ENCODE results near the gene MAP1A. TPM values are rescaled to one million over a fixed set of nuclear protein-coding genes. Genes with fewer than 3 reads are reported as not detected.
A peak's percentile ranks its signal among the peaks of the same experiment; 100 is the strongest.

The MAP1A gene
- total RNA-seq: 10 to 100 TPM in 1 of 2 donors, 1 to 10 TPM in 1; 6.2 to 21.9 TPM

DNA sequence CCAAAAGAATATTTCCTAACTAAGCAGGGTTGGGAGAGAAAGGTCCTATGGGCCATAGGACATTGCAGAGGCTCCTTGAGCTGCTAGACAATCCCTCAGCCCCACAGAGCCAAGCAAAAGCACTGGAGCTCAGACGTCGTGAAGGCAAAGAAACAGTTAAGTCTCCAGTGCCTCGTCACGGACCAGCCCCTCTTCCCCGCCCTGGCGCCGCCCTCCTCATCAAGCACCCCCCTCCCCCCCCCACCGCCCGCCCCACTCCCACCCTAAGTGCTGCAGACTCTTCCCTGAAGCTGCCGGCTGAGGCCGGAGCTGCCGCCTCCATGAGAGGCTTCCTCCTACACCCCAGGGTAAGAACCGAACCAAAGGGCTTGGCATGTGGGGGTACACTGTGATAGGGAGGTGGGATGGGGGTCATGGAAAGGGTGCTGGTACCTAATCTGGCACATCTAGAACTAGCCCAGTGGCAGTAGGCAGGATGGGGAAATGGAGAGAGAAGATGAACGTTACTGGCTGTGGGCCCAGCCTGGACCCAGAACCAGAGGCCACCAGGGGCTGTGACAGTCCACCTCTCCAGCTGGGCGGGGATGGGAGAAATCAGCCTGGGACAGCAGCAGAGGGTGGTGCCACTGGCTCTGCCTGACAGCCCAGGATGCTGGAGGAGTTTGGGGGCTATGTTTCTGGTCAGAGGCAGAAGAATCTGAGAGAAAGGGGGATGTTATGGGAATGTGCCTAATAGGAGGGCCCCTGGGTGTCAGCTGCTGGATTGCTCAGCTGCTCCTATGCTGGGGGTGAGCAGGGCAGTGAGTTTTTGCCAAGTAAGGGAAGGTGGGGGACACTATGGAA, at the start of gene MAP1A:
TSS of gene MAP1A (plus strand) at position 255 of the 843 bp plus-strand sequence. CDS start 3,866 bp downstream, outside the sequence.
- H3K27me3 ChIP-seq (replicated peaks; ENCODE audit: insufficient read depth): no peaks in the 10 kb centered on the region
- TF ChIP-seq, protein P1, sequence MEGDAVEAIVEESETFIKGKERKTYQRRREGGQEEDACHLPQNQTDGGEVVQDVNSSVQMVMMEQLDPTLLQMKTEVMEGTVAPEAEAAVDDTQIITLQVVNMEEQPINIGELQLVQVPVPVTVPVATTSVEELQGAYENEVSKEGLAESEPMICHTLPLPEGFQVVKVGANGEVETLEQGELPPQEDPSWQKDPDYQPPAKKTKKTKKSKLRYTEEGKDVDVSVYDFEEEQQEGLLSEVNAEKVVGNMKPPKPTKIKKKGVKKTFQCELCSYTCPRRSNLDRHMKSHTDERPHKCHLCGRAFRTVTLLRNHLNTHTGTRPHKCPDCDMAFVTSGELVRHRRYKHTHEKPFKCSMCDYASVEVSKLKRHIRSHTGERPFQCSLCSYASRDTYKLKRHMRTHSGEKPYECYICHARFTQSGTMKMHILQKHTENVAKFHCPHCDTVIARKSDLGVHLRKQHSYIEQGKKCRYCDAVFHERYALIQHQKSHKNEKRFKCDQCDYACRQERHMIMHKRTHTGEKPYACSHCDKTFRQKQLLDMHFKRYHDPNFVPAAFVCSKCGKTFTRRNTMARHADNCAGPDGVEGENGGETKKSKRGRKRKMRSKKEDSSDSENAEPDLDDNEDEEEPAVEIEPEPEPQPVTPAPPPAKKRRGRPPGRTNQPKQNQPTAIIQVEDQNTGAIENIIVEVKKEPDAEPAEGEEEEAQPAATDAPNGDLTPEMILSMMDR (IDR thresholded peaks at IDR 0.05): no peak
- TF ChIP-seq POLR2A (IDR thresholded peaks at IDR 0.05): no peak
- no peak for TF ChIP-seq POLR2AphosphoS5 (IDR thresholded peaks at IDR 0.05)
- no peaks in the 10 kb centered on the region for H3K9me3 ChIP-seq
- 4% methylated on average over 15 of the region's 15 CpGs for WGBS
- H3K36me3 ChIP-seq: no peaks in the 10 kb centered on the region
- H3K27ac ChIP-seq: peak within 1 kb of the TSS; percentile 40 to 44
- H3K4me3 ChIP-seq: peak within 1 kb of the TSS; percentile 26 to 29
- no peak for DNase-seq (ENCODE audit: low spot score)
- intact Hi-C loops (cut with DNase I): no loop called here
- peaks cover 4% of the 10 kb centered on the region for H3K4me1 ChIP-seq (replicated peaks)

DNA sequence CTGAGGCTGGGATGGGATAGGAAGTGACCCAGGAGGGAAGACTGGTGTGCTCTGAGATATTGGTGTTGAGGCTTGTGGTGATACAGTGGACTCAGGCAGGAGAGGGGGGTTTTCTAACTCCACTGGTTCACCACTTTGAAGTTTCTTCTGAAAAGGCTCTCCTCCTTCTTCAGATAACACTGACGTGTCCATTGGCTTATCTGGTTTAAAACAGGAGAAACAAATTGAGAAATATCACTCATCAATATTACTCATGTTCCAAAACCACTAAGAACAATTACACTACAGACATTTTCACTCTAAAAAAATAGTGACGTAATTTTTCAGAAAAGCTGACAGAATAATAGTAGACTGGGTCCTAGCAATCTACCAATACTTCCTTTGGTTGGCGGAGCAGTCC, 47.5 kb upstream of the MAP1A start:
- H3K9me3 ChIP-seq: no peaks in the 10 kb centered on the region
- 90% methylated on average over 3 of the region's 3 CpGs for WGBS
- TF ChIP-seq, protein P1 (IDR thresholded peaks at IDR 0.05): no peak
- TF ChIP-seq POLR2A (IDR thresholded peaks at IDR 0.05) (no peak), POLR2AphosphoS5 (IDR thresholded peaks at IDR 0.05) (no peak)
- no peaks in the 10 kb centered on the region for H3K4me1 ChIP-seq (replicated peaks)
- no peaks in the 10 kb centered on the region for H3K27me3 ChIP-seq (replicated peaks; ENCODE audit: insufficient read depth)
- no peaks in the 10 kb centered on the region for H3K36me3 ChIP-seq
- DNase-seq (ENCODE audit: low spot score): no peak
- intact Hi-C loops (cut with DNase I): no loop called here
- no peak overlapping the region for H3K27ac ChIP-seq
- H3K4me3 ChIP-seq: no peak overlapping the region

DNA sequence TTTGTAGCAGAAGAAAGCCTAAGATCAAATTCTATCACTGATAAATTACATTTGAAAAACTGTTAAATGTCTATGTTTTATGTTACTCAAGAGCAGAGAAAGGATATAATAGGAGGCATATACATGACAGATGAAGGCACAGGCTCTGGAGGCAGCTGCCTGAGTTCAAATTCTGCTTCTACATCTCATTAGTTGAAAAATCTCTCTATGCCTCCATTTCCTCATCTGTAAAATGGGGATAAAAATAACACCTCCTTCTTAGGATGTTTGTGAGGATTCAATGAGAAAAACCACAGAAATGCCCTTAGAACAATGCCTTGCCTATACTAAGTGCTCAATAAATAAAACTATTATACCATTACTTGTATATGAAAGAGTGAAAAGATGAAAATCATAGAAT, 45.4 kb upstream of the MAP1A start:
- Histone ChIP-seq H3K36me3 (no peaks in the 10 kb centered on the region), H3K27me3 (replicated peaks; ENCODE audit: insufficient read depth) (no peaks in the 10 kb centered on the region), H3K4me3 (no peak overlapping the region), H3K9me3 (no peaks in the 10 kb centered on the region), H3K4me1 (replicated peaks) (no peaks in the 10 kb centered on the region), H3K27ac (no peak overlapping the region)
- intact Hi-C loops (cut with DNase I): no loop called here
- no peak for TF ChIP-seq POLR2A (IDR thresholded peaks at IDR 0.05)
- no peak for TF ChIP-seq POLR2AphosphoS5 (IDR thresholded peaks at IDR 0.05)
- TF ChIP-seq, protein P1 (IDR thresholded peaks at IDR 0.05): no peak
- no peak for DNase-seq (ENCODE audit: low spot score)

DNA sequence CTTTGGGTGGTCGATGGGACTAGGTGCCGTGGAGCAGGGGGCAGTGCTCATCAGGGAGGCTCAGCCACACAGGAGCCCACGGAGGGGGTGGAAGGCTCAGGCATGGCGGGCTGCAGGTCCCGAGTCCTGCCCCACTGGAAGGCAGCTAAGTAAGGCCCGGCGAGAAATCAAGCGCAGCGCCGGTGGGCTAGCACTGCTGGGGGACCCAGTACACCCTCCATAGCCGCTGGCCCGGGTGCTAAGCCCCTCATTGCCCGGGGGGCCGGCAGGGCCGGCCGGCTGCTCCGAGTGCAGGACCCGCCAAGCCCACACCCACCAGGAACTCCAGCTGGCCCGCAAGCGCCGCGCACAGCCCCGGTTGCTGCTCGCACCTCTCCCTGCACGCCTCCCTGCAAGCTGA, 43.5 kb upstream of the MAP1A start:
- no peaks in the 10 kb centered on the region for H3K9me3 ChIP-seq
- WGBS: 97% methylated on average over 22 of the region's 25 CpGs
- TF ChIP-seq, protein P1 (IDR thresholded peaks at IDR 0.05): no peak
- TF ChIP-seq POLR2AphosphoS5 (IDR thresholded peaks at IDR 0.05): no peak
- TF ChIP-seq POLR2A (IDR thresholded peaks at IDR 0.05): no peak

More for the DNA sequence above, 43.5 kb upstream of the MAP1A start:
- intact Hi-C loops (cut with DNase I): no loop called here
- Histone ChIP-seq H3K4me3 (no peak overlapping the region), H3K27ac (no peak overlapping the region), H3K36me3 (no peaks in the 10 kb centered on the region), H3K27me3 (replicated peaks; ENCODE audit: insufficient read depth) (no peaks in the 10 kb centered on the region), H3K4me1 (replicated peaks) (no peaks in the 10 kb centered on the region)
- no peak for DNase-seq (ENCODE audit: low spot score)
